IMR-90 (cell line): ENCODE data around the gene SH3D21. TPM values are rescaled to one million over a fixed set of nuclear protein-coding genes. Genes with fewer than 3 reads are reported as not detected.

Experiments
- ATAC-seq: fragments of 200-7000 bp; cut with Tn5 transposase; 2 replicates; pipeline ENCODE4 v1.9.1; 2020; ENCODE audit warnings: low read depth, mild to moderate bottlenecking, moderate library complexity
- BruUV-seq: library from RNA; stranded (reverse); fragments of 400-500 nt; replicated peaks from 2 replicates; lab custom pipeline; 2021; lab: Mats Ljungman, UMichigan
- CTCF ChIA-PET: fragments of 300-600 bp; formaldehyde crosslinking; extraction: SDS; loops from one replicate; lab custom pipeline; 2021; ENCODE audit warnings: antibody characterized with exemption; lab: Yijun Ruan, JAX
- POLR2A ChIA-PET: fragments of 300-600 bp; sonication (Branson Sonifier 250); formaldehyde crosslinking; loops from one replicate; lab custom pipeline; 2022; ENCODE audit warnings: antibody characterized with exemption; ENCODE audit not compliant: unreplicated experiment; lab: Charles Lee
- DNase-seq: peaks from one replicate; pipeline ENCODE4 v3.0.0; 2013
- H2AFZ ChIP-seq: replicated peaks from 2 replicates; pipeline ENCODE3; 2013; ENCODE audit warnings: low read length, mild to moderate bottlenecking; ENCODE audit not compliant: poor library complexity
- H2AK5ac ChIP-seq: 2 replicates; pipeline ENCODE4 v1.6.1; 2013; ENCODE audit warnings: low read depth, low read length, inconsistent platforms
- H2AK9ac ChIP-seq: replicated peaks from 2 replicates; pipeline ENCODE3; 2013; ENCODE audit warnings: mild to moderate bottlenecking, low read depth, low read length, moderate library complexity; ENCODE audit not compliant: poor library complexity
- H2BK120ac ChIP-seq: 2 replicates; pipeline ENCODE4 v1.6.1; 2013; ENCODE audit warnings: low read depth, low read length, inconsistent platforms
- H2BK15ac ChIP-seq: 3 replicates; pipeline ENCODE4 v1.6.1; 2013; ENCODE audit warnings: low read depth, low read length, inconsistent platforms
- H2BK20ac ChIP-seq: 2 replicates; pipeline ENCODE4 v1.6.1; 2013; ENCODE audit warnings: low read depth, mild to moderate bottlenecking, inconsistent platforms, low read length, moderate library complexity
- H2BK5ac ChIP-seq: 2 replicates; pipeline ENCODE4 v1.6.1; 2013; ENCODE audit warnings: mild to moderate bottlenecking, low read depth, low read length, inconsistent platforms; ENCODE audit not compliant: poor library complexity, severe bottlenecking
- H3K14ac ChIP-seq: replicated peaks from 2 replicates; pipeline ENCODE4 v1.6.1; 2013; ENCODE audit warnings: low read depth, low read length, inconsistent platforms
- H3K18ac ChIP-seq: 2 replicates; pipeline ENCODE4 v1.6.1; 2013; ENCODE audit warnings: low read depth, low read length, control low read depth
- H3K23ac ChIP-seq: 2 replicates; pipeline ENCODE4 v1.6.1; 2013; ENCODE audit warnings: low read depth, low read length, inconsistent platforms
- H3K27ac ChIP-seq: 2 replicates; pipeline ENCODE4 v1.5.1; 2013; ENCODE audit warnings: mild to moderate bottlenecking, control low read depth, low read length; ENCODE audit not compliant: insufficient read depth
- H3K27me3 ChIP-seq: 2 replicates; pipeline ENCODE4 v1.6.1; 2013; ENCODE audit warnings: low read length; ENCODE audit not compliant: control insufficient read depth, insufficient read depth
- H3K36me3 ChIP-seq: 2 replicates; pipeline ENCODE4 v1.6.1; 2013; ENCODE audit warnings: low read length, mixed read lengths; ENCODE audit not compliant: control insufficient read depth, insufficient read depth
- H3K4ac ChIP-seq: 2 replicates; pipeline ENCODE4 v1.6.1; 2013; ENCODE audit warnings: low read depth, low read length, inconsistent platforms
- H3K4me1 ChIP-seq: 2 replicates; pipeline ENCODE4 v1.6.1; 2013; ENCODE audit warnings: low read length, mixed read lengths; ENCODE audit not compliant: control insufficient read depth, insufficient read depth
- H3K4me2 ChIP-seq: 2 replicates; pipeline ENCODE4 v1.6.1; 2013; ENCODE audit warnings: low read depth, mild to moderate bottlenecking, control low read depth, low read length, moderate library complexity
- H3K4me3 ChIP-seq: 2 replicates; pipeline ENCODE4 v1.5.1; 2013; ENCODE audit warnings: low read depth, mild to moderate bottlenecking, control low read depth, low read length, moderate library complexity; ENCODE audit not compliant: insufficient read depth
- H3K56ac ChIP-seq: 2 replicates; pipeline ENCODE4 v1.6.1; 2013; ENCODE audit warnings: low read length, inconsistent platforms; ENCODE audit not compliant: insufficient read depth; ENCODE audit errors: extremely low read depth
- H3K79me1 ChIP-seq, 2 experiments: 2 replicates each; pipeline ENCODE4 v1.6.1; 2013; ENCODE audit warnings: low read length in 2 of 2, inconsistent platforms in 1 of 2, low read depth in 1 of 2
- H3K9ac ChIP-seq: 2 replicates; pipeline ENCODE4 v1.6.1; 2013; ENCODE audit warnings: low read depth, low read length, control low read depth
- H3K9me1 ChIP-seq: 2 replicates; pipeline ENCODE4 v1.6.1; 2013; ENCODE audit warnings: low read length, inconsistent platforms; ENCODE audit not compliant: insufficient read depth
- H3K9me3 ChIP-seq: 2 replicates; pipeline ENCODE4 v1.6.1; 2013; ENCODE audit warnings: low read length; ENCODE audit not compliant: control insufficient read depth, insufficient read depth
- H4K20me1 ChIP-seq: 2 replicates; pipeline ENCODE4 v1.6.1; 2013; ENCODE audit warnings: low read length, inconsistent platforms; ENCODE audit not compliant: insufficient read depth
- H4K5ac ChIP-seq: 2 replicates; pipeline ENCODE4 v1.6.1; 2013; ENCODE audit warnings: mild to moderate bottlenecking, low read depth, low read length, control low read depth
- H4K8ac ChIP-seq, 2 experiments: 2 replicates each; pipeline ENCODE4 v1.6.1; 2013; ENCODE audit warnings: low read depth in 2 of 2, low read length in 2 of 2, control low read depth in 1 of 2, inconsistent platforms in 1 of 2
- H4K91ac ChIP-seq: 2 replicates; pipeline ENCODE4 v1.6.1; 2013; ENCODE audit warnings: low read depth, low read length, inconsistent platforms; ENCODE audit not compliant: insufficient read depth
- MAFK ChIP-seq: IDR thresholded peaks from 2 replicates; pipeline ENCODE4 v1.6.1; 2012; ENCODE audit warnings: low read depth, low read length, improper control_type of control experiment
- WGBS, 2 experiments: methylation state at CpG; one replicate each; pipeline versions ENCODE4 v1.1.5 to v1.1.7; 2013; ENCODE audit warnings: missing lambda C conversion rate in 2 of 2; ENCODE audit not compliant: insufficient read length in 1 of 2; ENCODE audit errors: extremely low coverage in 2 of 2; 5-methylcytosine and 5-hydroxymethylcytosine counted together
- dilution Hi-C: fragments of 300-500 bp; cut with HindIII; formaldehyde crosslinking; loops from one replicate; pipeline ENCODE4 v1.14.3; 2018; ENCODE audit warnings: low sequenced_read_pairs; ENCODE audit not compliant: unreplicated experiment
- in situ Hi-C: fragments of 300-500 bp; cut with MboI; formaldehyde crosslinking; loops from 3 replicates; pipeline ENCODE4 v1.14.3; 2019; ENCODE audit warnings: low sequenced_read_pairs, inconsistent platforms, mixed read lengths
- intact Hi-C: fragments of 100-400 bp; cut with micrococcal nuclease; formaldehyde crosslinking; loops from 2 replicates; pipeline ENCODE4 v1.10.0; 2022
- polyA plus RNA-seq, 3 experiments: library from polyadenylated mRNA; depleted of rRNA; stranded (reverse); fragments of >200 nt; gene quantifications; 2 replicates each; pipeline ENCODE4 v1.2.3, GENCODE V29; 2012; ENCODE audit warnings: low replicate concordance in 1 of 3
- total RNA-seq: library from RNA; depleted of rRNA; stranded (reverse); fragments of >200 nt; gene quantifications from 2 replicates; pipeline ENCODE4 v1.2.3, GENCODE V29; 2012

SH3D21 gene
- total and polyA plus RNA-seq, 2 of the 4 experiments (the other 2 are of a cell fraction), result 1.8 to 11.9 TPM

GRCh38 chr1:36341626-36342320 lies 35.6 kb downstream of the SH3D21 start:
- in situ Hi-C loops (no loop called here), intact Hi-C loops (loop anchor here (1.0 kb wide), 2 partner anchors 28 to 79 kb away; no protein-coding TSS in a partner anchor), dilution Hi-C loops (no loop called here)
- Histone ChIP-seq H3K79me1 (peaks cover 0 to 34% of the 10 kb centered on the region in 2 experiments; a peak in 2 of 4 replicates), H3K36me3 (peaks cover 58% of the 10 kb centered on the region), H2BK120ac (no peak overlapping the region), H2BK15ac (no peak overlapping the region), H4K91ac (no peak overlapping the region), H3K9me3 (no peaks in the 10 kb centered on the region), H4K5ac (no peak overlapping the region), H3K4me1 (peaks cover 12% of the 10 kb centered on the region), H4K8ac (no peak overlapping the region), H2BK5ac (no peak overlapping the region), H2BK20ac (no peak overlapping the region), H3K4me3 (no peak overlapping the region), H3K9ac (no peak overlapping the region), H2AK9ac (peak overlapping the region; percentile 50), H2AFZ (peak overlapping the region; percentile 27), H3K4me2 (no peak overlapping the region), H3K18ac (no peak overlapping the region), H3K27me3 (no peaks in the 10 kb centered on the region), H3K9me1 (peaks cover 8% of the 10 kb centered on the region; the same call in 1 of the 2 replicates), H3K27ac (no peak overlapping the region), H4K20me1 (no peaks in the 10 kb centered on the region), H3K4ac (no peak overlapping the region), H3K23ac (no peak overlapping the region), H3K56ac (no peak overlapping the region), H2AK5ac (no peak overlapping the region), H3K14ac (no peak overlapping the region)
- TF ChIP-seq MAFK, result no peak
- no peak for DNase-seq
- ChIA-PET CTCF (interaction anchor here (0.6 to 1.6 kb wide), 9 partner anchors 10 to 83 kb away, joined by 3 to 18 read pairs (median 3); no protein-coding TSS in a partner anchor), POLR2A (interaction anchor here (0.6 kb wide), 1 partner anchor 45 kb away, joined by 3 read pairs; no protein-coding TSS in a partner anchor)
- no TSS peak for BruUV-seq
- ATAC-seq, result no peak
- WGBS, 2 experiments, result 93% methylated on average over 25 of the region's 34 CpGs; no CpG with 5 or more reads in 1 of the 2 experiments
